IMR-90 (cell line): Measurements from ENCODE around the gene ABCB10. TPM values are rescaled to one million over a fixed set of nuclear protein-coding genes. Genes with fewer than 3 reads are reported as not detected.

Experiments used
- ATAC-seq: fragments of 200-7000 bp; cut with Tn5 transposase; 2 replicates; pipeline ENCODE4 v1.9.1; 2020; ENCODE audit warnings: low read depth, mild to moderate bottlenecking, moderate library complexity
- BruUV-seq: library from RNA; stranded (reverse); fragments of 400-500 nt; replicated peaks from 2 replicates; lab custom pipeline; 2021; lab: Mats Ljungman, UMichigan
- CTCF ChIA-PET: fragments of 300-600 bp; formaldehyde crosslinking; extraction: SDS; loops from one replicate; lab custom pipeline; 2021; ENCODE audit warnings: antibody characterized with exemption; lab: Yijun Ruan, JAX
- POLR2A ChIA-PET: fragments of 300-600 bp; sonication (Branson Sonifier 250); formaldehyde crosslinking; loops from one replicate; lab custom pipeline; 2022; ENCODE audit warnings: antibody characterized with exemption; ENCODE audit not compliant: unreplicated experiment; lab: Charles Lee
- DNase-seq: peaks from one replicate; pipeline ENCODE4 v3.0.0; 2013
- H2AFZ ChIP-seq: replicated peaks from 2 replicates; pipeline ENCODE3; 2013; ENCODE audit warnings: low read length, mild to moderate bottlenecking; ENCODE audit not compliant: poor library complexity
- H2AK5ac ChIP-seq: 2 replicates; pipeline ENCODE4 v1.6.1; 2013; ENCODE audit warnings: low read depth, low read length, inconsistent platforms
- H2AK9ac ChIP-seq: replicated peaks from 2 replicates; pipeline ENCODE3; 2013; ENCODE audit warnings: mild to moderate bottlenecking, low read depth, low read length, moderate library complexity; ENCODE audit not compliant: poor library complexity
- H2BK120ac ChIP-seq: 2 replicates; pipeline ENCODE4 v1.6.1; 2013; ENCODE audit warnings: low read depth, low read length, inconsistent platforms
- H2BK15ac ChIP-seq: 3 replicates; pipeline ENCODE4 v1.6.1; 2013; ENCODE audit warnings: low read depth, low read length, inconsistent platforms
- H2BK20ac ChIP-seq: 2 replicates; pipeline ENCODE4 v1.6.1; 2013; ENCODE audit warnings: low read depth, mild to moderate bottlenecking, inconsistent platforms, low read length, moderate library complexity
- H2BK5ac ChIP-seq: 2 replicates; pipeline ENCODE4 v1.6.1; 2013; ENCODE audit warnings: mild to moderate bottlenecking, low read depth, low read length, inconsistent platforms; ENCODE audit not compliant: poor library complexity, severe bottlenecking
- H3K14ac ChIP-seq: replicated peaks from 2 replicates; pipeline ENCODE4 v1.6.1; 2013; ENCODE audit warnings: low read depth, low read length, inconsistent platforms
- H3K18ac ChIP-seq: 2 replicates; pipeline ENCODE4 v1.6.1; 2013; ENCODE audit warnings: low read depth, low read length, control low read depth
- H3K23ac ChIP-seq: 2 replicates; pipeline ENCODE4 v1.6.1; 2013; ENCODE audit warnings: low read depth, low read length, inconsistent platforms
- H3K27ac ChIP-seq: 2 replicates; pipeline ENCODE4 v1.5.1; 2013; ENCODE audit warnings: mild to moderate bottlenecking, control low read depth, low read length; ENCODE audit not compliant: insufficient read depth
- H3K27me3 ChIP-seq: 2 replicates; pipeline ENCODE4 v1.6.1; 2013; ENCODE audit warnings: low read length; ENCODE audit not compliant: control insufficient read depth, insufficient read depth
- H3K36me3 ChIP-seq: 2 replicates; pipeline ENCODE4 v1.6.1; 2013; ENCODE audit warnings: low read length, mixed read lengths; ENCODE audit not compliant: control insufficient read depth, insufficient read depth
- H3K4ac ChIP-seq: 2 replicates; pipeline ENCODE4 v1.6.1; 2013; ENCODE audit warnings: low read depth, low read length, inconsistent platforms
- H3K4me1 ChIP-seq: 2 replicates; pipeline ENCODE4 v1.6.1; 2013; ENCODE audit warnings: low read length, mixed read lengths; ENCODE audit not compliant: control insufficient read depth, insufficient read depth
- H3K4me2 ChIP-seq: 2 replicates; pipeline ENCODE4 v1.6.1; 2013; ENCODE audit warnings: low read depth, mild to moderate bottlenecking, control low read depth, low read length, moderate library complexity
- H3K4me3 ChIP-seq: 2 replicates; pipeline ENCODE4 v1.5.1; 2013; ENCODE audit warnings: low read depth, mild to moderate bottlenecking, control low read depth, low read length, moderate library complexity; ENCODE audit not compliant: insufficient read depth
- H3K56ac ChIP-seq: 2 replicates; pipeline ENCODE4 v1.6.1; 2013; ENCODE audit warnings: low read length, inconsistent platforms; ENCODE audit not compliant: insufficient read depth; ENCODE audit errors: extremely low read depth
- H3K79me1 ChIP-seq, 2 experiments: 2 replicates each; pipeline ENCODE4 v1.6.1; 2013; ENCODE audit warnings: low read length in 2 of 2, inconsistent platforms in 1 of 2, low read depth in 1 of 2
- H3K9ac ChIP-seq: 2 replicates; pipeline ENCODE4 v1.6.1; 2013; ENCODE audit warnings: low read depth, low read length, control low read depth
- H3K9me1 ChIP-seq: 2 replicates; pipeline ENCODE4 v1.6.1; 2013; ENCODE audit warnings: low read length, inconsistent platforms; ENCODE audit not compliant: insufficient read depth
- H3K9me3 ChIP-seq: 2 replicates; pipeline ENCODE4 v1.6.1; 2013; ENCODE audit warnings: low read length; ENCODE audit not compliant: control insufficient read depth, insufficient read depth
- H4K20me1 ChIP-seq: 2 replicates; pipeline ENCODE4 v1.6.1; 2013; ENCODE audit warnings: low read length, inconsistent platforms; ENCODE audit not compliant: insufficient read depth
- H4K5ac ChIP-seq: 2 replicates; pipeline ENCODE4 v1.6.1; 2013; ENCODE audit warnings: mild to moderate bottlenecking, low read depth, low read length, control low read depth
- H4K8ac ChIP-seq, 2 experiments: 2 replicates each; pipeline ENCODE4 v1.6.1; 2013; ENCODE audit warnings: low read depth in 2 of 2, low read length in 2 of 2, control low read depth in 1 of 2, inconsistent platforms in 1 of 2
- H4K91ac ChIP-seq: 2 replicates; pipeline ENCODE4 v1.6.1; 2013; ENCODE audit warnings: low read depth, low read length, inconsistent platforms; ENCODE audit not compliant: insufficient read depth
- MXI1 ChIP-seq: IDR thresholded peaks from 2 replicates; pipeline ENCODE4 v1.6.1; 2012; ENCODE audit warnings: low read depth, mild to moderate bottlenecking, low read length, moderate library complexity, borderline replicate concordance
- SMC3 ChIP-seq: fragments of 150-350 bp; IDR thresholded peaks from 2 replicates; pipeline ENCODE4 v1.6.1; 2016; ENCODE audit warnings: low read depth, mild to moderate bottlenecking, antibody characterized with exemption, low read length, moderate library complexity
- WGBS, 2 experiments: methylation state at CpG; one replicate each; pipeline versions ENCODE4 v1.1.5 to v1.1.7; 2013; ENCODE audit warnings: missing lambda C conversion rate in 2 of 2; ENCODE audit not compliant: insufficient read length in 1 of 2; ENCODE audit errors: extremely low coverage in 2 of 2; 5-methylcytosine and 5-hydroxymethylcytosine counted together
- dilution Hi-C: fragments of 300-500 bp; cut with HindIII; formaldehyde crosslinking; loops from one replicate; pipeline ENCODE4 v1.14.3; 2018; ENCODE audit warnings: low sequenced_read_pairs; ENCODE audit not compliant: unreplicated experiment
- in situ Hi-C: fragments of 300-500 bp; cut with MboI; formaldehyde crosslinking; loops from 3 replicates; pipeline ENCODE4 v1.14.3; 2019; ENCODE audit warnings: low sequenced_read_pairs, inconsistent platforms, mixed read lengths
- intact Hi-C: fragments of 100-400 bp; cut with micrococcal nuclease; formaldehyde crosslinking; loops from 2 replicates; pipeline ENCODE4 v1.10.0; 2022
- polyA plus RNA-seq, 3 experiments: library from polyadenylated mRNA; depleted of rRNA; stranded (reverse); fragments of >200 nt; gene quantifications; 2 replicates each; pipeline ENCODE4 v1.2.3, GENCODE V29; 2012; ENCODE audit warnings: low replicate concordance in 1 of 3
- total RNA-seq: library from RNA; depleted of rRNA; stranded (reverse); fragments of >200 nt; gene quantifications from 2 replicates; pipeline ENCODE4 v1.2.3, GENCODE V29; 2012

Gene ABCB10
- total and polyA plus RNA-seq, 2 of the 4 experiments (the other 2 are of a cell fraction) = 6.5 to 10.9 TPM

DNA sequence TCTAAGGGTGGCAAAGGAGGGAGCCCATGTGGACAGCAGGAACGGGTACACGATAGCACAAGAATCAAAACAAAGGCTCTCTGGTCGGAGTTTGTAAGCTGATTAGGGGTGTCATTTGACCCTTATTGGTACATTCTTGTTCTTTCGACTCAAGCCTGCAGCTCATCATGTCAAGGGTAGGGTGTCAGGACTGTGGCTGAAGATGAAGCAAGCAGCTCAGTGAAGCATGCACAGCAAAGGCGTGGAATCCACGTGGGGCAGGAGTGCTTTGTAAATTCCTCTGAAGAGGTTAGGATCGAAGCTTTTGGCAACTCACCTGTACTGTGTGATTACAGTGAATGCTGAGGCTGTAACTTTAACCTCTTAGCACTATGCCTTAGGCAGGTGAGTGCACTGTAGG lies 4.7 kb upstream of the ABCB10 start:
- Histone ChIP-seq H2BK15ac (no peak overlapping the region), H3K9ac (no peak overlapping the region), H4K8ac (no peak overlapping the region), H3K9me3 (no peaks in the 10 kb centered on the region), H4K20me1 (no peaks in the 10 kb centered on the region), H2BK120ac (no peak overlapping the region), H2AFZ (peak overlapping the region; percentile 47), H3K56ac (no peak overlapping the region), H3K4ac (no peak overlapping the region), H3K79me1 (peaks cover 0 to 3% of the 10 kb centered on the region in 2 experiments; a peak in 1 of 4 replicates), H3K23ac (no peak overlapping the region), H2AK5ac (no peak overlapping the region), H3K14ac (no peak overlapping the region), H3K18ac (no peak overlapping the region), H3K9me1 (no peaks in the 10 kb centered on the region), H2AK9ac (no peak overlapping the region), H3K27ac (no peak overlapping the region), H3K36me3 (no peaks in the 10 kb centered on the region), H3K27me3 (no peaks in the 10 kb centered on the region), H3K4me1 (no peaks in the 10 kb centered on the region), H3K4me3 (no peak overlapping the region), H3K4me2 (no peak overlapping the region), H4K5ac (no peak overlapping the region), H2BK20ac (no peak overlapping the region; the same call in 1 of the 2 replicates), H2BK5ac (no peak overlapping the region), H4K91ac (no peak overlapping the region; the same call in 1 of the 2 replicates)
- no peak for DNase-seq
- BruUV-seq = no TSS peak
- ChIA-PET POLR2A (no interaction called here), CTCF (interaction anchor here (0.6 kb wide), 1 partner anchor 34 kb away, joined by 4 read pairs; no protein-coding TSS in a partner anchor)
- WGBS, 2 experiments = no CpG with 5 or more reads among the region's 7 CpGs
- TF ChIP-seq SMC3 = no peak
- TF ChIP-seq MXI1 = peak; percentile 42; the same call in 1 of the 2 replicates
- intact Hi-C loops = no loop called here
- dilution Hi-C loops = no loop called here
- ATAC-seq = no peak
- in situ Hi-C loops = no loop called here
